HG03571 (cell line): ENCODE results near the gene PRKAG2.

Experiments used
- ATAC-seq: cut with Tn5 transposase; IDR thresholded peaks from one replicate; pipeline ENCODE4 v1.9.1; 2021; ENCODE audit not compliant: unreplicated experiment

The PRKAG2 gene

DNA sequence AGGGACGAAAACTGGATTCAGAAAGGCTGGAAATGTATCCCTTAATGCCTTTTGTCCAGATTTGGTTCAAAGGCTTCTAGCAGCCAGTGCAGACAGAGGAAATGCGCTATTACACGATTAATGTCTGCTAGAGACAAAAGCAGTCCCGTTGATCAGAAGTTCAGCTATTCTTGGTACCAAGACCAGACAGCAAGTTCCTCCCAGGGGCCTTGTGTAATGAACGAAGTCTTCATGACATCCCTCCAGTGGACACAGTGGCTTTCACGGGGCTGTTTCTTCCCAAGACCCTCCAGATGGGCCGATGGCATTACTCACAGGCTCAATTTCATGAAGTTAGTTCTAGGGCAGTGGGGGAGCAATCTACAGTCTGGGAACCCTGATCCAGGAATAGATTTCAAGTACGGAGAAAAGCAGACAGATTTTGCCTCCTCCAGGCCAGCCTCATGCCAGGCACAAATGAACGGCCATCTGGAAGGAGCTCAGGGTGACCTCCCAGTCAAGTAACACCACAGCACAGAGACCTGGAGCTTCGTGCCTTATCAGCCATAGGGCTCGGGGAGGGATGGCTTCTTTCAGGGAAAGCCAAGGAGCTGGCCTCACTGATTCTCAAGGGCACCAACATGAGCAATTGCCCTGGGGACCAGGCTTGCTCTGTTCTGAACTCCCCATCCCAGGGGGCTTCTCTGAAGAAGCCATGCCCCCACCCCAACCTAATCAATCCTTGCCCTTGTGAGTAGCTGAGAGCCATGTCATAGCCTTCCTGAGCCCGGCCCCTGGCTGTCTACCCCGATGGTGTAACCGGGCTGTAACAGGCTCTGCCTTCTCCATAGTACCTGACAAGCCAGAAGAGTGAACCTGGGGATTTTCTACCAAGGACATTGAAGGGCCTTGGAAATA lies 101.1 kb downstream of the PRKAG2 start:
- no peak for ATAC-seq

DNA sequence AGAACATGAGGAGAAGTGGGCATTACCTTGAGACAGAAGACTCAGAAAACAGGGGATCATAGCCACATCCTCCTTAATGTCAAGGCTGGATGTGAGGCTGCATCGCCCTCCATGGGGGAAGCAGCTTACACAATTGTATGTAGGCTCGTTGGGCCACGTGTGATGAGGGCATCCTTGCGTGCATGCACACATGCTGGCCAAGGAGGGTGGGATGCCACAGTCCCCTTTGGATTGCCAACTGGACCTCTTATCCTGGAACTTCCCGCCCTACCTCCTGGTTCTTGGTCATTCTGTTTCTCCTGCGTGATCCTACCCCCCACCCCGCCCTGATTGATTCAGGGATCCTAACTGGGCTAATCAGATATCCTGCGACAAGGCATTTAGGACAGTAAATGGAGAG lies 102.0 kb downstream of the PRKAG2 start:
- ATAC-seq, result no peak

DNA sequence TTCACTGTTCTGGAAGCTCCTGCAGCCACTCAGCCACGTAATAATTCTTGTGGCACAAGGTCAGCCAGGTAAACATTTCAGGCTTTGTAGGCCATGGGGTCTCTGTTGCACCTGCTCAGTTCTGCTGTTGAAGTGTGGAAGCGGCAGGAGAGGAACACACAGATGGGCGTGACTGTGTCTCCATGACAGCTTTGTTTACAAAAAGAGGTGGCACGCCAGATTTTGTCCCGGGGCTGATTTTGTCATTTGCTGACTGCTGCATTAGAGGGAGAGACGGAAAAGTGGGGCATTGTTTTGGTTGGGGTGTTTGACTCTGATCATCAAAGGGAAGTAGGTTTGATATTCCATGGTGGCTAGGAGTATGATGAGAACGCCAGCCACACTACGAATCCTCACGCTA lies 103.1 kb downstream of the PRKAG2 start:
- no peak for ATAC-seq

DNA sequence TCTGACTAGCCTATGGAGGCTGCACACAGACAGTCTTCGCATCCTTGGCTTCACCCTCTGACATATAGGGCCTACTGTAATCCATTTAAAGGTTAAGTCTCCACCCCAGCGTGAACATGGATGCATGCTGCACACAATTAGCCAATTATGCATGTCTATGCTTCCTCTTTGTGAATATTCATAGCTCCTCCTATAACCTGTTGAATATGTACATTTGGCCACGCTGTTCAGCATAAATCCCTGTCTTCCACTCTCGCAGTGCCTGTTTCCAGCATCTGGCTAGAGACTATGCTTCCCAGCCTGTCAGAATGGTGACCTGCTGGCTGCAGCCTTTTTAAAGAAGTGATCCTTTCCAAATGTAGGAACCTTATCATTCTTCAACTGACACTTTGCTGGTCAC lies 106.7 kb downstream of the PRKAG2 start:
- no peak for ATAC-seq

DNA sequence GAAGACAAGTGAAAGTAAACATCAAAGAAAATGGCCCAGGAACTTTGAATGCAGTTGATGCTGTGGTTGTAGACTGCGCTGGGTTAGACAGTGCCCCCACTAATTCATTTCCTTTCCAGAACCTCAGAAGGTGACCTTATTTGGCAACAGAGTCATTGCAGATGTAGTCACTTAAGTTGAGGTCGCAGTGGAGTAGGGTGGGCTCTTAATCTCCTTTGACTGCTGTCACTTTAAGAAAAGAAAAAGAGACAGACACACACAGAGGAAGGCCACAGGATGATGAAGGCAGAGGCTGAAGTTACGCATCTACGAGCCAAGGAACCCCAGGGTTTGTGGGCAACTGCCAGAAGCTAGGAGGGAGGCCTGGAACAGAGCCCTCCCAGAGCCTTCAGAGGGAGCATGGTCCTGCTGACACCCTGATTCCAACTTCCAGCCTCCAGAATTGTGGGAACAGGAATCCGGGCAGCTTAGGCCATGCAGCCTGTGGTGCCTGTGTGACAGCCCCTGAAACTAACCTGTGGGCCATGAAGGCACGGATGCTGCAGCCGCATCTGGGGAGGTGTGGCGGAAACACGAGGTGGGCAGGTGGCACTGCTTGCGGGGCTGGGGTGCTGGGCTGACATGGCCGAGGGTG lies 107.6 kb downstream of the PRKAG2 start:
- ATAC-seq, result no peak

DNA sequence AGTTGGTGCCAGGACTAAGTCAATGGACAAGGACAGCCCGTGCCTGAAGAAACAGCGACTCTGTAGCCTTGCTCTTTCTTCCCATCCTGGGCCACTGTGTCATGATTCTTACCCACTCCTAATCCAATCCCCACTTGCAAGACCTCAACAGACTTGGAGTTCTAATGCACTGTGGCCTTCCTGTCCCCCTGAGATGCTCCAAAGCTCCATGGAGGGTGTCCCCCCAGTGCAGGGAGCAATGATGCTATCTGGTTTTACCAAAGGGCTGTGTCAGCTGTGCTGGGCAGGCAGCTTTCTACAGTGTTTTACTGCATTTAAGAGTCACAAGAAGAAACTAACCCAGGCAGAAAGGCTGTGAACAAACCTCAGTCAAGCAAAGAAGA lies 108.1 kb downstream of the PRKAG2 start:
- no peak for ATAC-seq

DNA sequence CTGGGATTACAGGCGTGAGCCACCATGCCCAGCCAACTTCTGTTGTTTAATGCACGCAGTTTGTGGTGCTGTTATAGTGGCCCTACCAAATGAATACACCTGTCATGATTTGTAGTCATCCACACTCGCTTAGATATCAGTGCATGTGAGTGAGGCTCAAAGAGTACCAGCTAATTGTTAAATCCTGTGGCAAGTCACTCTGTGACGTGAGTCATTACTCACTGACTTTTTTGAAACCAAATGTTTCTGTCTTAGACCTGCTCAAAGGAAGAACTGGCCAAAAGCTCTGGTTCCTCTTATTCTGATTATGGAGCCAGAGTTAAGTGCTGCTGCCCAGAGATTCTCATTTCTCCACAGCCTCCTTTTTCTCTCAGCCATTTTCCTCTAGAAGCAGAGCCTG lies 109.4 kb downstream of the PRKAG2 start:
- no peak for ATAC-seq

DNA sequence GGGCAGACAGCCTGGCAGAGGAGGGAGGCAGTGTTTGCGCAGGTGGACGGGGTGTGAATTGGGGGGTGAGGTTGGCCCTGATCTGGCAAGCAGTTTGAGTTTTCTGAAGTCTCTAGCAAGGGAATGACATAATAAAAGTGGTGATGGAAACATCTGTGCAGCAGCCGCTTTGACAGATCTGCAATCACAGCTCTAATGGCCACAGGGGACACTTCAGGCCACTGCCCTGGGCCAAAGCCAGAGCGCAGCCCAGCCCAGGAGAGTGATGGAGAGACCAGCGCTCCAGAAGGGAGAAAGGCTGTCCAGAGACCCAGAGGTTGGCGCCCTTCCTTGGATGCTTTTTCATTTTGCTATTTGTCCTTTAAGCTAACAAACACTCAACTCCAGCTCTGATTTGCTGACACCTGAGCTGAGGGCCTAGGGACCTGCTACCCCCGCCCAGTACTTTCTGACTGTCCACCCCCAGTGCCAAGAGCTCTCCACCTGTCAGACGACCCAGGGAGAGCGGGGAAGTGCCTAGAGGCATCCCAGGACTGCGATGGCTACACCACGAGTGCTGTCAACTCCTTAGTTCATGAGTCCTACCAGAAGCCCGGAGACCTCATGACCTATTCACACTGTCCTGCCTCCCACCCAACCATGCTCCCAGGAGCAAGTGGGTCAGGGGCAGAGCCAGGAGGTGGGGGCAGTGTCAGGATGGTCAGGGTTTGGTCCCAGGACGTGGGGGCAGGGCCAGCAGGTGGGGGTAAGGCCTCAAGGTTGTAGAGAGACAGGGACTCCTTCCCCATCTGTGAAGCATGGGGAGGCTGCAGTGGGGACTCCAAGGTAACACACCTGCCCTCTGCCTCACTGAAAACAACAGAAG lies 112.6 kb downstream of the PRKAG2 start:
- ATAC-seq, result no peak

DNA sequence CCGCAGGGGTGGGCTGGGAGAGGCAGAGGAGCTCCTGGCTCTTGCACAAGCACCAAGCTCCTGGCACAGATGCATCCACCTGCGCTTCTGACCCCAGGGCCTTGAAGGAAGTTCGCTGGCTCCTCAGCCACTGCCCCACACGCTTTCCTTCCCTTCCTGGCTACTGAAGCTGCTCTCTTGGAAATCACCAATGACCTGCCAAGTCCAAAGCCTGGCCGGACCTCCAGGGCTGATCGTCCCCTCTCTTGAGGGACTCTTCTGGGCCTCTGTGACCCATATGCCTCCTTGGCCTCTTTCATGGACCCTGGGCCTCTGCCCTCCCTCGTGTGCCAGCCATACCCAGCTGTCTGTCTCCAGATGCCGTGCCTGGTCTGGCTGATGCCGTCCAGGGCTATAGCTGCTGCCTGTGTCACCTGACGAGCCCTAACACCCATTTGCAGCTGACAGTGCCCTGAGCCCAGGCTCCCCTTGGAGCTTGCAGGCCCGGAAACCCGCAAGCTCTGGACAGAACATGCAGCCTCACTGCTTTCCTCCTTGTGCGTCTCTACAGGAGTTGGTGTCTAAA lies 113.4 kb downstream of the PRKAG2 start:
- ATAC-seq, result no peak

DNA sequence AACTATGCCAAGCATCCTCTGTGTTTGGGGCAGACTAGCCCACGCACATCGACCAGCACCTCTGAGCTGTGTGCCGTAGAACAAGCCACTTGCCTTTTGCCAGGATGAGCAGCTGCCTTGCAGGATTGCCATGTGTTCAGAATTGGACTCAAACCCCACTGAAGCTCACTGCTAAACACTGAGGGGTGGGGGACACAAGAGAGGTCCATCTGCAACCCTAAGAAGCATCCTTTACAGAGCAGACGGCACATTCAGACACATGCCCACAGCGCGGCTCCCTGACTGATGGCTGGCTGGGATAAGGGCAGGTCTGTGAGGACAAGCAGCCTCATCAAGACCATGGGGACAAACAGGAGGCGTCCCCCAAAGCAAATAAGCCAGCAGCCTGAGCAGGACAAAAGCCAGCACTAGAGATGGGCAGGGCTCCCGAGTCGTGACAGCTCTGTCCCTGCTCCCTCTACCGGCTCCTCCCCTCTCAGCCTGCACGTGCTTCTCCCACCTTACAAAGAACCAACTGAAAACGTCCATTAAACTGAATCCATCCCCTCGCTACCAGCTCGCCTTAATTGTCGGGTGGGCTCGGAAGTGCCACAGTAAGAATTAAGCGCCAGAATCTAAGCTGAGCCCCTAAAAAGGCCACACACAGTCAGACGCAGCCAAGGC lies 114.2 kb downstream of the PRKAG2 start:
- ATAC-seq, result no peak

DNA sequence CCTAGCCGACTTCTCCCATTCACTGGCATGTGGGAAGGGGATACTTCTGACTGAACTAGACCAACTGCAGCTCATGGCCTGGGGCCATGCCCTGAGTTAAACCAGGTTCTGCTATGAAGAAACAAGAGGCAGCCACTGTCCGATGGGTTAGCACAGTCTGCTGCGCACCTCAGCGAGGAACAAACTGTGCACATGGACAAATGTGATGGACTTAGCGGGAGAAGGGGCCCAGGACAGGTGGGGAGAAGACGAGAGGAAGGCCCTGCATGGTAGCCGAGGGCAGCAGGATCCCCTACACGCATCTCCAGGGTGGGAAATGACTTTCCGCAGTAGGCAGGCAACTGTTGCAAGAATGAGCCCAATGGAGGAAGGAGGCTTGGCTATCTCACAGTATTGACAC lies 115.0 kb downstream of the PRKAG2 start:
- no peak for ATAC-seq

DNA sequence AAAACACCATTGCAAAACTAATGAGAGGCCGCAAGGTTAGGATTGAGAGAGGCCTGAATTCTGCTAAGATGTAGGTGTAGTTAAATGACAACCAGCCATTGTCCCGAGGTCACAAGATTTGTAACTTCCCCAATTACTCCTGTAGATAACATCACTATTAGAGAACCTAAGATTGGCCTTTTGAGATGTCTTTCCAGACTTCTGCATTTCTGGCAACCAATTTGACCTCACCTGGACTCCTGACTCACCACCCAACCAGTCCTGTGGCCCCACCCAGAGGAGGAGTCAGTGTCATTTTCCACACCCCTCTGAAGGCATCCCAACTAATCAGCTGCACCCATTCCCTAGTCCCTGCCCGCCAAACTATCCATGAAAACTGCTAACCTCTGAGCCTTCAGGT lies 115.7 kb downstream of the PRKAG2 start:
- ATAC-seq, result no peak

DNA sequence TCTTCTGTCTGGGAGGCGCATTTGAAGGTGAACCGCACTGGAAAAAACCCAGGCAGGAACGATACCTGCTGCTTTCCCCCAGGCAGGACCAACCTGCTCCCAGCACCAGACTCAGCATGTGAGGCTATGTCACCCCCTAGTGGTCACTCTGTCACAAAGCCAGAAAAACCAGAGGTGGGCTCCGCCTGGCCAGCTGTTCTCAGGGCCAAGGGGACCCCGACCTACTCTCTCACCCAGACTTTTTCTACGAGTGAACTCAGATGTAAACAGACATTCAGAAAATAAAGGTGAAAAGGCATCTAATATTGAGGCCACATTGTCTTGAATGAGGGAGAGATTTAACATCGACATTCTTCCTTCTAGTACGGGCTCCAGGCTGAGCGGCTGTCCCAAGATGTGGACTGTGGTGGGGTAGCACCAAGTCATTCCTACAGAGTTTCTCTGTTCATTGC lies 117.3 kb downstream of the PRKAG2 start:
- no peak for ATAC-seq

DNA sequence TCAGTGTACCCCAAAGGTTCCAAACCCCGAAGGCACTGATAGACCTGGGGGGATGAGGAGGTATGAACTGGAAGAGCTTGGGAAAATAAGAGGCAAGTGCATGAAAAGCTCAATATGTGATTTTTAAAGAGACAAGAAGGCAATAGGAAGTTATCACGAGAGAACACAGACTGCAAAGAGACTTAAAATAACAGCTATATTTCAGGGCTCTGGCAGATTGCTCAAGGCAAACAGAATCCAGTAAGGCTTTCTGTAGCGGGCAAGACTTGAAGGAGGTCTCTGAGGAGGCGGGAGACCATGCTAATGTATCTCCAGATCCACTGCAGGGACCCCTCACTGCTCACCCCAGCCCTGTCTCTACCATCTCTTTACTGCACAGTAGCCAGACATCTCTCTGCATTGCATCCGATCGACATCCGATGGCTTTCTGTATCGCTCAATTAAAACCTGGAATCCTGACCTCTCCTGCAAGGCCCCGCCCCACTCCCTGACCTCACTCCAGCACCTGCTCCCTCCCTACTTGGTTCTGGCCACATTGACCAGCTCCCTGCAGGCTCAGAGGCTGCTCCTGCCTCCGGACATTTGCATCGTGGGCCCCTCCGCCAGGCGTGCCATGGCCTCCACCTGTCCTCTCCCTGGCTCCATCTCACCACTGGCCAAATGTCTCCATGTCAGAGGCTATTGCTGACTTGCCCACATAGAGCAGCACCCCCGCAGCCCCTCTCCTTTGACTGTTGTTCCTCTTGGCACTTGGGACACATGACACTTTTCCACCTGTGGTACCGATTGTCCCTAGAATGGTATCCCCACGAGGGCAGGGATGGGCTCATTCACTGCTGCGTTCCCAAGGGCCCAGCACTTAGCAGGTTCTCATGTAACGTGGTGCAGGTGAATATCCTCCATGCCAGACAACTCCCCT lies 118.0 kb downstream of the PRKAG2 start:
- ATAC-seq, result no peak

DNA sequence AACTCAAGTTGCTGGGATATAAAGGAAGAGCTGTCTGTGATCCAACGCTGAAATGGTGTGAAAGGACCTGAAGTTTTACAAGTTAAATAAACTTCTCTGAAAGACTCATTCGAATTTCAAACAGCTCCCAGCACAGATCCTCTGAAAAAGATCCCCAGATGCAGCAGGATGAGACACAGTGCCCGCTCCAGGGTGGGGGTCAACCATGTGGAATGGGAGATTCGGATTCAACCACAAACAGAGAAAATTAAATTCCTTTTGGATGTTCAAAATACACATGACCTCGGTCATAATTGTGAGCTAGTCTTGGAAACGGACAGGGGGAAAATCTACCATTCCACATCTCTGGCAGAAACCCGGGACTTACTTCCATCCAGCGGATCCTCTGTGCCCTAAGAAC lies 119.6 kb downstream of the PRKAG2 start:
- no peak for ATAC-seq

DNA sequence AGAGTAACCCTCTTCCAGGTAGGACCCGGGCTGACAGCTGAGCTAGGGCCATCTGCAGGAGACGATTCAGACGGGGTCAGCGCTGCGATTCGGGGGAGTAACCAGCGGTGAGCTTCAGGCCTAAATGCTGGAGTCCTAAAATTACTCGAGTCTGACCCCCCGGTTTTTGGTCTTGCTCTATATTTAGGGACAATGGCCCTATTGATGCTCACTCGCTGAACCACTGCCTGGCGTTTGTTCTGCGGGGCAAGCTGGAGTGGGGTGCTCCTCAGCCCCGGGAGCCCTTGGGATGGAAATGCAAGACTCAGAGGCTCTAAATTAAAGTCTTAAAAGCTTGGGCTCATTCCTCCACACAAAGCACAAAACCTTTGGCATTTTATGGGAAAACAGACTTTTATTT lies 120.0 kb downstream of the PRKAG2 start:
- no peak for ATAC-seq

DNA sequence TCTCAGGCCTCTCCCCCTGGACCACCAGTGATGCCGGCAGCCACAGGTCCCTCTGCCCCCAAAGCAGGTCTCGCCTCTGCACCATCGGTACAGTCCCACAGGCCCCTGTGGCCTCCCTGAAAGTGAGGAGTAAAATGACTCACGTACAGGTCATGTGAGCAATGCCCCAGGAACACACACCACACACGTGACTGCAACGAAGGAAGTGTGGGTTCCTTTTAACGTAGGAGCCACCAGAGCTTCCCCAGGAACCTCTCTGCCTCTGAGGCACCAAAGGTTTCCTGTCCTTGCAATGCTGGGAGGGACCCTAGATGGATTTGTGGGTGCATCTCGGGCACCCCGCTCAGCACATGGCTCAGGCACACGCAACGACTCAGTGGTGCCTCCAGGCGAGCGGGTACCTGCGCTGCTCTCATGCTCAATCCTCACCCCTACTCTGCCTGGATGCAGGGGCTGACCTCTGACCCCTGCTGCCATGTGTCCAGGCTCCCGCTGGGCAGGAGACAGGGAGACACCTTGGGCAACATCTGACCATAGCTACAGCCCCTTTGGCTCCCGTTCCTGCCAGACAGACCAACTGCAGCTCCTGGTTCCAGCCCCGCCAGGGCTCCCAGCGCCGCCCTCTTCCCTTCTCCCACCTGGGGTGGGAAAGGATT lies 120.7 kb downstream of the PRKAG2 start:
- ATAC-seq, result no peak

DNA sequence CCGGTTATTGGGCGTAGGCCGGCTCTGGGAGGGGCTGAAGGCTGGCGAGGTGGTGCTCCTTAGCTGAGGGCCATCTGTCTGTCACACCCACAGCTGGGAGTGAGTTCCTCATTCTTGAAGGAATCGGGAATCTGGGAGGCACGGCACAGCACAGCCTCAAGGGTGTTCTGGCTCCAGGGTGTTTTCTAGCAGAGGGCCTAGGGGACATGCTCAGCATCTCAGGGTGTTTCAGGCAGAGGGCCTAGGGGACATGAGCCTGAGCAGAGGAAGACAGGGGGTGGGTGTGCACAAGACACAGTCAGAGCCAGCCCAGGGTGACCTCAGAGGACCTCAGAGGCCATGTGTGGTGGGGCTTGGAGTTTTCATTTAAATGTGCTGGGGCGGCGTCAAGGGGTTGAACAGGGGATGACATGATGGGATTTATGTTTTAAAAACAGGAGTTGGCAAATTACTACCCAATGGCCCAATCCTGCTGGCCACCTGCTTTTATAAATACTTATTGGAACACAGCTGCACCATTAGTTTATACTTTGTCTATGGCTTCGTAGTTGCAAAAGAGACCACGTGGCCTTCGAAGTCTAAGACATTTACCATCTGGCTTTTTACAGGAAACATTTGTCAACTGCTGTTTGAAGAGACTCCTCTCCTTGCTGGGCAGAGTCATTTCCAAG lies 121.6 kb downstream of the PRKAG2 start:
- no peak for ATAC-seq

DNA sequence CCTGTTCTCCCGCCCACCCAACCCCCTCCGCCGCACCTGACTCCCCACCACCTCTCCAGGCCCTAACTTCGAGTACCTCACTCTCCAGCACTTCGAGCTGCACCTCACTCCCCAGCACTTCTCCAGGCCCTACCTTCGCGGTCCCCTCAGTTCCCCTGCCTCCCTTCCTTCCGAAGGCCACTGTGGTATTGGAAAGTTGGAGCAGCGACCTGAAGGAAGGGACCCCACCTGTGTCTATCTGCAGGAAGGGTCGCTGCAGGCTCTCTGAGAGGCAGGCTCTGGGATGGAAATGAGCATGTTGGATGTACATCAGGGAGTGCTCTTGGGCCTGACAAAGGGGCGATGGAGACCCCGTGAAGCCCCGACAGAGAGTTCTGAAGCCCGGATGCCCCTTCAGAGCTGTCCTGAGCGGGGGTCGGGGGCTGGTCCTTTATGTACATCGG lies 122.2 kb downstream of the PRKAG2 start:
- no peak for ATAC-seq
